Measurements from ENCODE around the gene RDM1. TPM values are rescaled to one million over a fixed set of nuclear protein-coding genes. Genes with fewer than 3 reads are reported as not detected.

The RDM1 gene
- total RNA-seq, 1 donor from 2014 or later, result 4.2 TPM

DNA sequence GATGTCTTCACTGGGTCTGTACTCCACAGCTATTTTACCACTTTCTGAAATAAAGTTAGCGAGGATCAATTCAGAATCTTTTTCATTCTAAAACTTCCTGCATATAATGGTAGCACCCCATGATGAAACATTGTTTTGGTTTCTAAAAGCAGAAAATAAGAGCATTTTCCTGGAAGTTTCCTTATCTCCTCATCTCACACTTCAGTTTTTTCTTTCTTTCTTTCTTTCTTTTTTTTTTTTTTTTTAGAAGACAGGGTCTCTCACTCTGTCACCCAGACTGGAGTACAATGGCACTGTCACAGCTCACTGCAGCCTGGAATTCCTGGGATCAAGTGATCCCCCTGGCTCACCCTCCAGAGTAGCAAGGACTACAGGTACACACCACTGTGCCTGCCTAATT is 10.3 kb downstream of the RDM1 start:
- Mint-ChIP-seq H3K4me1 (ENCODE audit: low read depth) (no peaks in the 10 kb centered on the region), H3K27me3 (no peaks in the 10 kb centered on the region), H3K27ac (no peak overlapping the region), H3K36me3 (ENCODE audit: insufficient read depth) (peaks cover 4% of the 10 kb centered on the region), H3K9me3 (ENCODE audit: low read depth) (no peaks in the 10 kb centered on the region), H3K4me3 (ENCODE audit: low read depth) (no peak overlapping the region)
- TF ChIP-seq, protein P1, sequence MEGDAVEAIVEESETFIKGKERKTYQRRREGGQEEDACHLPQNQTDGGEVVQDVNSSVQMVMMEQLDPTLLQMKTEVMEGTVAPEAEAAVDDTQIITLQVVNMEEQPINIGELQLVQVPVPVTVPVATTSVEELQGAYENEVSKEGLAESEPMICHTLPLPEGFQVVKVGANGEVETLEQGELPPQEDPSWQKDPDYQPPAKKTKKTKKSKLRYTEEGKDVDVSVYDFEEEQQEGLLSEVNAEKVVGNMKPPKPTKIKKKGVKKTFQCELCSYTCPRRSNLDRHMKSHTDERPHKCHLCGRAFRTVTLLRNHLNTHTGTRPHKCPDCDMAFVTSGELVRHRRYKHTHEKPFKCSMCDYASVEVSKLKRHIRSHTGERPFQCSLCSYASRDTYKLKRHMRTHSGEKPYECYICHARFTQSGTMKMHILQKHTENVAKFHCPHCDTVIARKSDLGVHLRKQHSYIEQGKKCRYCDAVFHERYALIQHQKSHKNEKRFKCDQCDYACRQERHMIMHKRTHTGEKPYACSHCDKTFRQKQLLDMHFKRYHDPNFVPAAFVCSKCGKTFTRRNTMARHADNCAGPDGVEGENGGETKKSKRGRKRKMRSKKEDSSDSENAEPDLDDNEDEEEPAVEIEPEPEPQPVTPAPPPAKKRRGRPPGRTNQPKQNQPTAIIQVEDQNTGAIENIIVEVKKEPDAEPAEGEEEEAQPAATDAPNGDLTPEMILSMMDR (IDR thresholded peaks at IDR 0.05; ENCODE audit: unreplicated experiment), result no peak
- DNase-seq (ENCODE audit: low spot score, unreplicated experiment), result no peak

DNA sequence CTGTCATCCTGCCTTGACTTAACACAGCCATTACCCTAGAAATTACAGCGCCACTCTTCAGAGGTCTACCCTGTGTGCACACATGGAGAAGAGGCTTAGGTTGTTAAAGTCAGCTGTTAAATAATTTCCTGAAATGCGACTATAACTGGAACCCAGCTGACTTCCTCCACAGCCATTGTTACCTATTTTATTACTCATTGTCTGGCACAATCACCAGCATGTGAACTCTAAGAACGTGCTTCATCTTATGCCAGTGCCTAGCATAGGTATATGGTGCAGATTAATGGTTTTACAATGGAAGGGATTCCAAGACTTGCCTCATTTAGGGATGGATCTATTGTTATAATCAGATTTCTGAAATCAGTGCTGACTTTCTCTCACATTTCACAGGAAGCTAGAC is 11.9 kb downstream of the RDM1 start:
- no peaks in the 10 kb centered on the region for H3K27me3 Mint-ChIP-seq
- H3K27ac Mint-ChIP-seq, result no peak overlapping the region
- H3K4me1 Mint-ChIP-seq (ENCODE audit: low read depth), result no peaks in the 10 kb centered on the region
- TF ChIP-seq, protein P1 (IDR thresholded peaks at IDR 0.05; ENCODE audit: unreplicated experiment), result no peak
- peaks cover 4% of the 10 kb centered on the region for H3K36me3 Mint-ChIP-seq (ENCODE audit: insufficient read depth)
- no peak overlapping the region for H3K4me3 Mint-ChIP-seq (ENCODE audit: low read depth)
- no peak for DNase-seq (ENCODE audit: low spot score, unreplicated experiment)
- peaks cover 5% of the 10 kb centered on the region for H3K9me3 Mint-ChIP-seq (ENCODE audit: low read depth)

DNA sequence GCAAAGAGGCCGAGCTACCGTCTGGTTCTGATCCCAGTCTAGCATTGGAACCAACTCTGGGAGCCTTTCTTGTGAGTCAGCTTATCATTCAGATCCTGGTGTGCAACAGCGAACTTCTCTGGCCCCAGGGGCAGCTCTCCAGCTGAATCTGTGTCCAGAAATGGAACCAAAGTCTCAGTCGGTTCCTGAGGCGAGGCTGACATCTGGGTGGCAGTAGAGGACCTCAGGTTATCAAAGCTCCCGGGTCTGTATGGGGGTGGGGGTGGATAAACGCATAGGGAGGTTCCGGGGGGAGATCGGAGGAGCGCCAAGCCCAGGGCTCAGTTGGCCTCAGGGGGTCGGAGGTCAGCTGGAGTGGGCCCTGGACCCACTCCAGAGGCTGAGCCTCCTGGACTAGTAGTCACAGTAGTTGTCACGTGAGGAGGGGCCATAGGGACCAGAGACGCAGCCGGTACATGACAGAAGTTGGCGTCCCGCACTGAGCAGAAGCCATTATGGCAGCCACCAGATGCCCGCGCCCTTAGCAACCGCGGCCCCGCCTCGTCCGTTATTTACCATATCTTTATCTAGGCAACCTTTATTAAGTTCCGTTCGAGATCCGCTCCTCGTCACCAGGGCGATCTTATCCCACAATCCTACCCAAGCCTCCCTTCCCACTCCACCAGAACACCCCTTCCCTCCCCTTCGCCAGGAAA is 12.9 kb downstream of the RDM1 start:
- no peaks in the 10 kb centered on the region for H3K4me1 Mint-ChIP-seq (ENCODE audit: low read depth)
- DNase-seq (ENCODE audit: low spot score, unreplicated experiment), result no peak
- TF ChIP-seq, protein P1 (IDR thresholded peaks at IDR 0.05; ENCODE audit: unreplicated experiment), result no peak
- no peaks in the 10 kb centered on the region for H3K27me3 Mint-ChIP-seq
- H3K4me3 Mint-ChIP-seq (ENCODE audit: low read depth), result no peak overlapping the region
- peaks cover 5% of the 10 kb centered on the region for H3K9me3 Mint-ChIP-seq (ENCODE audit: low read depth)
- no peak overlapping the region for H3K27ac Mint-ChIP-seq
- peaks cover 4% of the 10 kb centered on the region for H3K36me3 Mint-ChIP-seq (ENCODE audit: insufficient read depth)

DNA sequence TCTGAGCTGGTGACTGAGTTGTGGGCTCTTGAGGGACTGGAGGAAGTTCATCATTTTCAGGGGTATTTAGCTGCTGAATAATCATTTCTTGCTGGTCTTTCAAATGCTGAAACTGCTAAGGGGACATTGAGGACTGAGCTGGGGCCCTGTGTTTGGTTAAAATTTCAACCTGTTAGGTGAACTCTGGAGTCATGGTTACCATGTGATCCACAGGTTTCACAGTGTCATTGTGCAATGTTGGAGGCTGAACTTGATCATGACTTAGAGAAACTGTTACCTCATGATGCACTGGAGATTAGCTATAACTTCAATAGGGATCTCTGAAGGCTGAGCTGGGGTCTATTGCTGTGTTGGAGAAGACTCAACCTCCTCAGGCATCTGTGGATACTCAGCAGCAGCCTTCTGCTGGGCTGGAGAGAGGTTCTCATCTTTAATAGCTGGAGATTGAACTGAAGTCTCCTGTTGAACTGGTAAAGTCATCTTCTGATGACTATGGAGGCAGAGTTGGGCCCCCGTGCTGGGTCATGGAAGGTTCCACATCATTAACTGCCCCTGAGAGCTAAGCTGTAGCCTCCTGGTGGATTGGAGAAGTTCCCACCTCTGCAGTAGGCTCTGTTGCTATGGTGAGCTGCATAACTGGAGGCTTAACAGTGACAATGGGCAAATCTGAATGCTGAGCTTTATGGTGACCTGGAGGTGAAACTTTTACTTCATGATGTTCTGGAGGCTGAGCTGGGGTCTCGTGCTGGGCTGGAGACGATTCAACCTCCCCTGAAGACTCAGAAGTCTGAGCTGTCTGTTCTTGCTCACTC is 15.2 kb downstream of the RDM1 start:
- peaks cover 8% of the 10 kb centered on the region for H3K9me3 Mint-ChIP-seq (ENCODE audit: low read depth)
- no peak overlapping the region for H3K4me3 Mint-ChIP-seq (ENCODE audit: low read depth)
- H3K36me3 Mint-ChIP-seq (ENCODE audit: insufficient read depth), result peaks cover 4% of the 10 kb centered on the region
- H3K4me1 Mint-ChIP-seq (ENCODE audit: low read depth), result no peaks in the 10 kb centered on the region
- no peaks in the 10 kb centered on the region for H3K27me3 Mint-ChIP-seq
- TF ChIP-seq, protein P1 (IDR thresholded peaks at IDR 0.05; ENCODE audit: unreplicated experiment), result no peak
- no peak for DNase-seq (ENCODE audit: low spot score, unreplicated experiment)
- no peak overlapping the region for H3K27ac Mint-ChIP-seq

DNA sequence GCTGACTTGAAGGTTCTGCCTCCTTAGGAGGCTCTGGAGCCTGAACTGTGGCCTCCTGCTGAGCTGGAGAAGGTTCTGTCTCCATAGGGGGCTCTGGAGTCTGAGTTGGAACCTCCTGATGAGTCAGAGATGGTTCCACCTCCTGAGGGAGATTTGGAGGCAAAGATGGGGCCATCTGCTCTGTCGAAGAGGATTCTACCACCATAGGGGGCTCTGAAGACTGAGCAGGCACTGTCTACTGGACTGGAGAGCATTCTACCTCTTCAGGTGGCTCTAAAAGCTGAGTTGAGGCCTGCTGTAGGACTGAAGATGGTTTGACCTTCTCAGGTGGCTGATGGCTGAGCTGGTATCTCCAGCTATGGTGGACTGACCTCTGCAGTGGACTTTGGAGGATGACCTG is 16.2 kb downstream of the RDM1 start:
- TF ChIP-seq, protein P1 (IDR thresholded peaks at IDR 0.05; ENCODE audit: unreplicated experiment), result no peak
- no peak for DNase-seq (ENCODE audit: low spot score, unreplicated experiment)
- H3K27me3 Mint-ChIP-seq, result no peaks in the 10 kb centered on the region
- H3K27ac Mint-ChIP-seq, result no peak overlapping the region
- H3K36me3 Mint-ChIP-seq (ENCODE audit: insufficient read depth), result peaks cover 2% of the 10 kb centered on the region
- H3K9me3 Mint-ChIP-seq (ENCODE audit: low read depth), result peaks cover 8% of the 10 kb centered on the region
- no peak overlapping the region for H3K4me3 Mint-ChIP-seq (ENCODE audit: low read depth)
- no peaks in the 10 kb centered on the region for H3K4me1 Mint-ChIP-seq (ENCODE audit: low read depth)
